Omental fat pad (tissue), 4 donors: ENCODE results near the gene MFN2. TPM values are rescaled to one million over a fixed set of nuclear protein-coding genes. Genes with fewer than 3 reads are reported as not detected.

Experiments used
- ATAC-seq: fragments of 150-250 bp; one replicate; pipeline ENCODE4 v1.9.1; 2016; ENCODE audit warnings: mild to moderate bottlenecking, moderate library complexity; ENCODE audit not compliant: low FRiP score
- DNase-seq: peaks from one replicate; pipeline ENCODE4 v3.0.0-alpha.2; 2019; ENCODE audit warnings: low spot score
- total RNA-seq, 4 donors: library from RNA; depleted of rRNA; stranded (reverse); fragments of >200 nt; gene quantifications; one replicate each; pipeline ENCODE4 v1.1.0, GENCODE V29; 2016
- TF ChIP-seq, protein P1 (sequence below), 3 donors: fragments of 450-650 bp; IDR thresholded peaks; one replicate each; pipeline ENCODE4 v1.5.1; 2016 to 2017; ENCODE audit warnings: antibody characterized with exemption in 3 of 3, mild to moderate bottlenecking in 3 of 3, moderate library complexity in 2 of 3

MFN2 gene
- total RNA-seq, 4 donors from 2014 or later, result 66.4 to 74.8 (median 70.0) TPM

DNA sequence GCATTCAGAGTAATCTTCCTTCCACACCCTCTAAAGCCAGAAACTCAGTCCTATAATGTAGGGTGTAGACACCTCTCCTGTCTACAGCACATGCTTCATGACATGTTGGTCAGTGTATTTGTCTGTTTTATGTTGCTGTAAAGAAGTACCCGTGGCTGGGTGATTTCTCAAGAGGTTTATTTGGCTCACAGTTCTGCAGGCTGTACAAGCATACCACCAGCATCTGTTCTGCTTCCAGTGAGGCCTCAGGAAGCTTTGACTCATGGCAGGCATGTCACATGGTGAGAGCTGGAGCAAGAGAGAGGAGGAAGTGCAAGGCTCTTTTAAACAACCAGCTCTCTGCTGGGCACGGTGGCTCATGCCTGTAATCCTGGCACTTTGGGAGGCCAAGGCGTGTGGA lies 33.6 kb upstream of the MFN2 start:
- no peak for ATAC-seq
- TF ChIP-seq, protein P1, sequence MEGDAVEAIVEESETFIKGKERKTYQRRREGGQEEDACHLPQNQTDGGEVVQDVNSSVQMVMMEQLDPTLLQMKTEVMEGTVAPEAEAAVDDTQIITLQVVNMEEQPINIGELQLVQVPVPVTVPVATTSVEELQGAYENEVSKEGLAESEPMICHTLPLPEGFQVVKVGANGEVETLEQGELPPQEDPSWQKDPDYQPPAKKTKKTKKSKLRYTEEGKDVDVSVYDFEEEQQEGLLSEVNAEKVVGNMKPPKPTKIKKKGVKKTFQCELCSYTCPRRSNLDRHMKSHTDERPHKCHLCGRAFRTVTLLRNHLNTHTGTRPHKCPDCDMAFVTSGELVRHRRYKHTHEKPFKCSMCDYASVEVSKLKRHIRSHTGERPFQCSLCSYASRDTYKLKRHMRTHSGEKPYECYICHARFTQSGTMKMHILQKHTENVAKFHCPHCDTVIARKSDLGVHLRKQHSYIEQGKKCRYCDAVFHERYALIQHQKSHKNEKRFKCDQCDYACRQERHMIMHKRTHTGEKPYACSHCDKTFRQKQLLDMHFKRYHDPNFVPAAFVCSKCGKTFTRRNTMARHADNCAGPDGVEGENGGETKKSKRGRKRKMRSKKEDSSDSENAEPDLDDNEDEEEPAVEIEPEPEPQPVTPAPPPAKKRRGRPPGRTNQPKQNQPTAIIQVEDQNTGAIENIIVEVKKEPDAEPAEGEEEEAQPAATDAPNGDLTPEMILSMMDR (IDR thresholded peaks at IDR 0.05), result no peak
- DNase-seq, result no peak

DNA sequence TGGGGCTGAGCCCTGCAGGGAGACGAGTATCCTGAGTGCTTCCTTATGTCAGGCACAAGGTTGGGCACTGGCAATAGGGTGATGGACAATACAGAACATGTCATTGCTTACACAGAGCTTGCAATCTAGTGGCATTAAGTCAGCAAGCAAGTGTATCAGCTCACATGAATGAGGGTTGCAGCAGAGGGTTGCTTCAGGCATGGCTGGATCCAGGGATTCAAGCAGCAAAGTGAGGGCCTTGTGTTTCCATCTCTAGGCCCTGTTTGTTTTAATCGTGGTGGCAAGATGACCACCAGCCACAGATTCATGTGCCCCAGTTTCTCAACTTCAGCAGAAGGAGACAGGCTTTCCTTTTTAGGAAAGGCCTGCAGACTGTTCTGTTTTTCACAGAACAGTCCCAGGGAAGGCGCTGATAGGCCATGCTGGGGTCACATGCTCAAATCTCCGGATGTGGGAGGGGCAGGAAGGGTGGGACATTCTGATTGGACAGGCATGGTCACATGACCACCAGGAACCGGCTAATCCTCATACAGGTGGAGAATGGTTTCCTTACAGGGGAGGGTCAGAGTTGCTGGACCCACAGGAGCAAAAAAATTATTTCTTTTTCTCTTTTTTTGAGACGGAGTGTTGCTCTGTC lies 31.3 kb upstream of the MFN2 start:
- DNase-seq (no peak), ATAC-seq (no peak)
- TF ChIP-seq, protein P1 (IDR thresholded peaks at IDR 0.05), result no peak

DNA sequence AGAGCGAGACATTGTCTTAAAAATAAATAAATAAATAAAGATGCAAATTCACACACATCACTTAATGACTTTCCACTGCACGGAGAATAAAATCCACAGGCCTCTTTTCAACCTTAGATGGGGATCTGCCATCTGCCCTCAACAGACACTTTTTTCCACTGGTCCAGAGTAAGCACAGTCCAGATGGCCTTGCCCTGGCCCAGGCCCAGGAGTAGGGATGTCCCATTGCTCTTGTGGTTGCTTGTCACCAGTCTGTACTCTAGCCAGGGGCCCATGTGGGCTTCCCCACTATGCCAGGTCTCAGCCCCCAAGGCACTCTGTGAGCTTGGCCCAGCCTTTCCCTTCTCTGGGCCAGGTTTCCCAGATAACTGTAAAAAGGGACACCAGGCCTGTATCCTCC lies 28.3 kb upstream of the MFN2 start:
- no peak for ATAC-seq
- no peak for DNase-seq
- TF ChIP-seq, protein P1 (IDR thresholded peaks at IDR 0.05), result no peak

DNA sequence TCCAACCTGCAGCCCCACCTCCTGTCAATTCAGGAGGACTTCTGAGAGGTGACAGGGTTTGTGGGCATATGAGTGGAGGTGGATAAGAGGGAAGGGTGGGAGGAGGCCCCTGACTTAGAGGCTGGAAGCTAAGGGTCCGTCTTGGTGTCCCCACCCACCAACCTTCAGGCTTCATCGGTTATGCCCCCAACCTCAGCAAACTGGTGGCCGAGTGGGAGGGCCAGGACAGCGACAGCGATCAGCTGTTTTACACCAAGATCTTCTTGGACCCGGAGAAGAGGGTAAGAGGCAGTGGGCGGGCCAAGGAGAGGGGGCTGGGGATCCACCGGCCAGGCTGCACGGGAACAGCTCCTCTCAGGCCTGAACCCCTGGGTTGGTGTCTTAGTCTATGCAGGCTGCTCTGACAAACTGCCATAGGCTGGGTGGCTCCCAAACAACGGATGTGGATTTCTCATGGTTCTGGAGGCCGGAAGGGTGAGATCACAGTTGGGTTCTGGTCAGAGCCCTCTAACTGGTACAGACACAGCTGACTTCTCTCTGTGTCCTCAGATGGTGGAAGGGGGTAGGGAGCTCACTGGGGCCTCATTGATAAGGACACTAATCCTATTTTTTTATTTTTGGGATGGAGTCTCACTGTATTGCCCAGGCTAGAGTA lies 27.7 kb upstream of the MFN2 start:
- DNase-seq, result no peak
- no peak for ATAC-seq

DNA sequence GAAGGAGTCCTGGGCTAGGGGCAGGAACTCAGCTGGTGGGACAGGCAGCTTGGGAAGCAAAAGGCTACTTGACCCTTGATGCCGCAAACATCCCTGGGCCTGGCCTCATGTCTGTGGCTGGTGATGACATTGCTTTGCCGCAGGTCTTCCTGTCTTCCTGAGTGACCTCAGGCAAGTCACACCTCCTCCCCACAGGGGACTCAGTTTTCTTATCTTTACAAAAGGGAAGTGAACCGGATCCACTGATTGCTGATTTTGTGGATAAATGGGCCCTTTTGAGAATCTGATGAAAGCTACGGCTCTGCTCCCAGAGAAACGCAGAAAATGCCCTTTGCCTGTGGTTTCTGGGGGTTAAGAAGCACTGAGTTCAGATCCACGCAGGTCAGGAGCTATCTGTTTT lies 25.0 kb upstream of the MFN2 start:
- ATAC-seq (no peak), DNase-seq (no peak)
- TF ChIP-seq, protein P1 (IDR thresholded peaks at IDR 0.05), result no peak

More for the DNA sequence above, 27.7 kb upstream of the MFN2 start:
- TF ChIP-seq, protein P1 (IDR thresholded peaks at IDR 0.05), result no peak

DNA sequence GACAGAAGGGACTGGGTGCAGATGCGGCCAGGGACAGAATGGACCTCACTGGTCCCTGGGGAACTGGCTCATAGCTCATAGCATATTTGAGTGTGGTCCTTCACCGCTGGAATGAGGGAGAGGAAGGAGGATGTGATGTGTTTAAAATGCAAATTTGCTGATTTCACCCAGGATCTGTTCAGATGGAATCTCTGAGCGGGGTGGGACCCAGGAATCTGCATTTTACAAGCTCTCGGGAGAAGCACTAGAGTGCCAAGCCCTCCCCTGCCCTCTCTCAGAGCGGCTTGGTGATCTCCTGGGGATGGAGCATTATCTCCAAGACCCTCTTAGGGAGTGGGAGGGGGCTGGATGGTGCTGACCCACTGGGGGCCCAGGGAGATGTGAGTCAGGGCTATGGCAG lies 22.8 kb upstream of the MFN2 start:
- DNase-seq (no peak), ATAC-seq (no peak)
- TF ChIP-seq, protein P1 (IDR thresholded peaks at IDR 0.05), result no peak

DNA sequence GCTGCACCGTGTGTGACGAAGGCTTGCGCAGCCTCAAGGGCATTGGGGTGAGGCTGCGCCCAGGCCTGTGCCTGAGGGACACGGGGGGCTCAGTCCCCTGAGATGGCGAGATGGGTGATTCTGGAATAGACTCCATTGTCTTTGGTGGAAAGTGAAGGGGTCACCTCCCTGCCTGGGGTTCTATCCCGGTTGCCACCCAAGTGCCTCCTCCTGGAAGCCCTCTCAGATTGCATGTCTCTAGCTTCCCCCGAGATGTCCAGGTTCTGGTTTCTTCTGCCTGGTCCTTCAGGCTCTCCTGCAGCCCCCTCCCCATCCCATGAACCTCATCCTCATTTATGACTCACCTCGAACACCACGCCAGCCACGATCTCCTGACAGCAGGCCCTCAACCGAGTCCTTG lies 22.3 kb upstream of the MFN2 start:
- ATAC-seq, result no peak
- TF ChIP-seq, protein P1 (IDR thresholded peaks at IDR 0.05), result no peak
- DNase-seq, result no peak
